Endometrium (tissue), 2 donors: ENCODE measurements around the gene TENM4.
"Not testable (repeated sequence)": the region's sequence is repeated elsewhere in the genome, so short reads cannot be mapped to it uniquely, and the experiment has no call there.

ENCODE experiments used
- FAIRE-seq: peaks from 2 replicates; lab custom pipeline; 2012; peaks lifted over from hg19 to GRCh38; lab: Jason Lieb, UNC
- donor health status: control.
- donor health status: control.

TENM4 gene

DNA sequence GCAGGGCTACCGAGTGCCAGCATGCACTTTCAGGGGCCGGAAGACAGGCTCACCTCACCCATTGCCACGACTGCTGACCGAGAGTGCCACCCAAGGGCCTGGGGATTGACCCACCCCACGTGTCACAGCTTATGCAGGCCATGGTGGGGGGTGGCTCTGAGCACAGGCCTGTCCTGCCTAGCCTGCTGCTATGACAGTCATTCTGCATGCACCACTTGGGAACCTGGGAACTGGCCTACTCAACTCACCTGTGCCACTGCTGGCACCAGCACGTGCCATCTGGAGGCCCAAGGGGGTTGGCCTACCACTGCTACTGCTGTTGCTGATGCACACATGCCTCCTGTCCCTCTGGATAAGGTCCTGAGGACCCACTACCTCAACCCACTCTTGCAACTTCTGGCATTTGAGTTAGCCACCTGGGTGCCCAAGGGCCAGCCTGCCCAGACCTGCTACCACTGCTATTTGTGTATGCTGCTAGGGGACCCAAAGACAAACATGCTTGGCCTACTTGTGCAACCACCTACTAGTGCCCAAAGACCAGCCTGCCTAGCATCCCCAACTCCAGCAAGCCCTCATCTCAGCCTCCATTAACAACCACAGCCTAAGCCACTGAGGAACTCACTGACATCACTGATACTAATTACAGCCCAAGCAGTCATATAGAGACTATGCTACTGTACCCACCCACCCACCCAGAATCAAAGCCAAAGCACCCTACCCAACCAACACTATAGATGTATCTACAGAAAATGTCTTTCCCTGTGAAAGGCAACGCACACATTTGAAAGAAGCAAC lies 807.1 kb downstream of the TENM4 start:
- FAIRE-seq = no peak

- no peak for FAIRE-seq
Measured at GRCh38 chr11:78630561-78631303, 810.1 kb downstream of the TENM4 start.

DNA sequence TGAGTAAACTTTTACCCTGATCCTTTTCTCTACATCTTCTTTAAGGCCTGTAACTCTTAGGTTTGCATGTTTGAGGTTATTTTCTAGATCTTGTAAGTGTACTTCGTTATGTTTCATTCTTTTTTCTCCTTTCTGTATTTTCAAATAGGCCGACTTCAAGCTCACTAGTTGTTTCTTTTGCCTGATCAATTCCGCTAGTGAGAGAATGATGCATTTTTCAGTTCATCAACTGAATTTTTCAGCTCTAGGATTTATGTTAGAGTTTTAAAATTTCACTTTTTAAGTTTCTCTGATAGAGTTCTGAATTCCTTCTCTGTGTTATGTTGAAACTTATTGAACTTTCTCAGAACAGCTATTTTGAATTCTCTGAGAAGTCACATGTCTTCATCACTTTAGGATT lies 810.7 kb downstream of the TENM4 start:
- FAIRE-seq = no peak

GRCh38 chr11:78622666-78623065 lies 818.2 kb downstream of the TENM4 start:
- no peak for FAIRE-seq

DNA sequence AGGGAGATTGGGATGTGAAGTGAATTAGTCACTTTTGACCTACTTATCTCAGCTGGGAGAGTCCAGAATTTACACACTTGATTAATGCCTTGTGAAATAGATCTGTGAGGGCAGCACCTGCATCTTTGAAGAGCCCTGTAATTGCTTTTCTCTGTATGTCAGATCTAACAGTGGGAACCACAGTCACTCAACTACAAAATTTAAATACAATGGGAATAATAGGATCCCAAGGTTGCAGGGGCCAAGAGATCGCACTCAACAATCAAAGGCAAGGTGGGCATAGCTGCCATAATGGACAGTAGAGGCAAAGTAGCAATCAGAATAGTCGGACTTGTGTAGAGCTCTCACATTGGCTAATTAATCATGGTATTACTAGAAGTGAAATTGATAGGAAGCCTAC lies 820.7 kb downstream of the TENM4 start:
- no peak for FAIRE-seq

GRCh38 chr11:78615724-78616123 lies 825.1 kb downstream of the TENM4 start:
- no peak for FAIRE-seq

- no peak for FAIRE-seq
Measured at GRCh38 chr11:78613378-78613813, 827.4 kb downstream of the TENM4 start.

DNA sequence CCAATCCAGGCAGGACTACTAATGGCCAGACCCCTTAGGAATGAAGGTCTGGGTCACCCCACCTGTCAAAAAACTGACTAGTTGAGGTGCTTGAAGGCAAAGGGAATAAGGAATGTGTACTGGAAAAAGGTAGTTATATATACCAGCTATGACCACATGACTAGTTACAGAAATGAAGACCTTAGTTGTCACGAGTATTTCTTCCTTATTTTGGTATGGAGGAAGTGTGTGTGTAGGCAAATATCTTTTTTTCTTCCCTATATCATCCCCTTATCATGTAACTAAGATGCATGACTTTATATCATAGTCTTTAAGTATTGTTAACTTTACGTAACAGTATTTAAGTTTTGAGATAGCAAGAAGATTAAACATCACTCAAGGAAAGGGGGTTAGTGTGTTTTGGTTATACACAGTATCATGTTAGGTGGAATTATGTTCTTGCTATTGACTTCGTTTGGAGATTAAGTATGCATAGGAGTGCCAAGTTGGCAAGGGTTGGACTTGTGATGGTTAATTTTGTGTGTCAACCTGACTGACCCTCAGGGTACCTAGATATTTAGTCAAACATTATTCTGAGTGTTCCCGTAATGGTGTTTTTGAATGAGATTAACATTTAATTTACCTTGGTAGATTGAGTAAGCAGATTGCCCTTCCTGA lies 828.0 kb downstream of the TENM4 start:
- FAIRE-seq = no peak

DNA sequence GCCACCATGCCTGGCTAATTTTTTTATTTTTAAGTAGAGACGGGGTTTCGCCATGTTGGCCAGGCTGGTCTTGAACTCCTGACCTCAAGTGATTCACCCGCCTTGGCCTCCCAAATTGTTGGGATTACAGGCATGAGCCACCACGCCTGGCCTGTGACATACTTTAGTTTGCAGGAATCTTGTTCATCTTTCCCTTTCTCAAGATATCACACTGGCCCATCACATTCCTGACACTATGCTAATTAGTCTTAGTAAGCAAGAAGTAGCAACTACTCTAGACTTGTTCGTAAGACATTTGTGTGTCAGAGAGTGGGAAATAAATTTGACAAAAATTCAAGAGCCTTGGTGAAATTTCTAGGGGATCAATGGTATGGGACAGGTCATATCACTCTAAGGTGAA lies 831.5 kb downstream of the TENM4 start:
- FAIRE-seq = not testable (repeated sequence)

GRCh38 chr11:78607696-78608095 lies 833.1 kb downstream of the TENM4 start:
- FAIRE-seq = no peak

- no peak for FAIRE-seq
Measured at GRCh38 chr11:78606667-78607066, 834.2 kb downstream of the TENM4 start.

DNA sequence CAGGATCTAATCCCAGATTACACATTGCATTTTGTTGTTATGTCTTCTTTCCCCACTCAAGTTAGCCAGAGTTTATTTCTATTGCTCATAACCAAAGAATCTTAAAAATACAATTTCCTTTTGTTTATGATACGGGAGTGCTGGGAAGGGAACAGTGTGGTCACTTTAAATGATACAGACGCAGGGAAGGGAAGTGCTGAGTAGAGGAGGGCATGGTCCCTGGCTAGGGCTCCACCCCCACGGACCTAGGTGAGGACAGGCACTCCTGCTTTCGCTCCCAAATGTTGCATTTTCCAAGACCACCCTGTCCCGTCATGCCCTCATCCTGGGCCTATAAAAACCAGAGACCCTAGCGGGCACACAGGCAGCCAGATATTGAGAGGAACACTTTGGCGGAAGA lies 835.5 kb downstream of the TENM4 start:
- FAIRE-seq = no peak

DNA sequence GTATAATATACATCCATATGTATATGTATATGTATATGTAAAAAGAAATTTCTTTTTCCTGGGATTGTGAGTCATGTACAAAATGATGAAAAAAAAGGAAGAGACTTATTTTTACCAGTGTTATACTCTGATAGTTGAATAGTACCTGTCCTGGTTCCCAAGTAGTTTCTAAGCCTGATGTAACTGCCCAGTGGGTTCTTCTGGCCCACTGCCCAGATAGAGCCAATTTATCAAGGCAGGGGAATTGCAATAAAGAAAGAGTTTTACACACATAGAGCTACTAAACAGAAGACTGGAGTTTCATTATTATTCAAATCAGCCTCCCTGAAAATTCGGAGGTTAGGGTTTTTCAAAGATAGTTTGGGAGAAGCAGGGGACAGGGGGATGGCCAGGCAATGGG lies 837.0 kb downstream of the TENM4 start:
- FAIRE-seq = no peak
